Measurements from ENCODE around the gene PDE4D.

Gene PDE4D

DNA sequence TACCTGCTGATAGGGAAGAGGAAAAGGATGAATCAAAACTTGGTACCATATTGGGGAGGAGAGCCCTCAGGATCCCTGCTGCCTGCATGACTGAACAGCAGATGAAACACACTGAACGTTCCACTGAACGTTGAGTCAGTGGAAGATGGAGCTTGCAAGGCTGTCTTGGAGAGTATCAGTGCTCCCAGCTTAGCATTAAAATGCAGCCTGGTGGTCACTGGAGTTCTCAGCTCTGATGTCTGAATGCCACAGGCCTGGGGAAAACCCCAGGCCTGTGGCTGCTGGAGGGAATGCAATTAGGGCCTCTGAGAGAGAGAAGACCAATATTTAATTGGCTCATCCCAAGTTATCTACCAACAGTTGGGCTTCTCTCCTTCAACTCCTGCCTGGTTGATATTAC lies 54.5 kb downstream of the PDE4D start:
- DNase-seq (ENCODE audit: low read depth): no peak

DNA sequence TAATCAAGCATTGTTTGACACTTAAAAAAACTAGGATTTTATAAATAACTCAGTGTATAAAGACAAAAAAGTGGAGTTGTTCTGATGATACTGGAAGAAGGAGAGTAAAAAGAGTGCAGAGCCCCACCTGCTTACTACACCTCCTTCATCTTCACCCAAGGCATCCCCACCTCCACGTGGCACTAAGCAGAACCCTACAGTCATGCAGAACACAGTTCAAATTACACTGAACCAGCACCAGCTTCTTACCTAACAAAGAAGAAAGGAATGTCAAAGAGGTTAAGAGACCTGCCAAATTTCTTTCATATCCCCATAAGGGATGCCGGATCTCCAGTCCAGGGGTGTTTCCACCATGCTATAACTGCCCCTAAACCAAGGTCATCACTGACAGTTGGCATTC lies 55.5 kb downstream of the PDE4D start:
- no peak for DNase-seq (ENCODE audit: low read depth)

DNA sequence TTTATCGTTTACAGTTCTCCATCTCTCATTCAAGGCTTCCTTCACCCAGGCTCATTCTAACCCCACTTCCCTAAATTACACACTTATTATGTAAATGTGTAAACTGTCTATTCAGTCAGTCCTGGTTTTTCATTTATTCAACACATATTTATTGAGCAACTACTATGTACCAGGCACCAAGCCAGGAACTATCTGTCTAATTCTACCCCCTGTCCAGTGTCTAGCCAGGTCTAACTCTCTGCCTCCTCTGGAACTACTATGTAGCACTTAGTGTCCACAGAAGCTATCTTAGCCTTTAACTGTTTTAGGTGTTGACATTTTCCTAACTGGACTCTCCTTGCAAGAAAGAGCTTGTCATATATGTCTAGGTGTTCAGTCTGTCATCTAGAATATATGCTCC lies 56.5 kb downstream of the PDE4D start:
- no peak for DNase-seq (ENCODE audit: low read depth)

DNA sequence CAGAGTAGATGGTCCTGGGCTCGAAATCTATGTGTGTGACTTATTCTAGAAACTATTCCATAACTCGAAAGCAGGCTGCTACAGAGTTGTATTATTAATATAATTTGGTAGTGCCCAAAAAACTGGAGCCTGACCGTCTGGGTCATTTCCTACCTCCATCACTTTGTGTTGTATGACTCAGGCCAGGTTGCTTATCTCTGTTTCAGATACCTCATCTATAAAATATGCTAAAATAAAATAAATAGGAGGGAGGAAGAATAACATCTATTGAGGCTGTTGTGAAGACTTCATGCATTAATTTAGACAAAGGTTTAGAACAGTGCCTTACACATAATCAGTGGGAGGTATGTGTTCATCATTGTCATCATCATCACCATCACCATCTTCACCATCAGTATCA lies 57.7 kb downstream of the PDE4D start:
- no peak for DNase-seq (ENCODE audit: low read depth)

DNA sequence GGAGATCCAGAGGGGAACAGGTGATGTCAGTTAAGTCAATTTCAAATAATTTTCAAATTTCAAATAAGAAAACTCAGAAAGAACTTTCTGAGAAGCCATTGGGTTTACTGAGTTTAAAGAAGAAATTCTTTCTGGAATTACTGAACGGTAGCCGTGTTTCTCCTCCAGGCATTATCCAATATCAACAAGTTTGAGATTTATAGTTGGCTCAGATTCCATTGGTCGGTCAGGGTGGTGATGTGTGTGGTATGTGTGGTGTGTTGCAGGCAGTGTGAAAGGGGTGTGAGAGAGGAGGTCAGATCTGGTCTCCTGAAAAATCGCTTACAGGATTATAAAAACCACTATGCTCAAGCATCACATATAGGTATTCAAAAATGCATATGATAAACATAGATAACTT lies 60.1 kb downstream of the PDE4D start:
- no peak for DNase-seq (ENCODE audit: low read depth)

DNA sequence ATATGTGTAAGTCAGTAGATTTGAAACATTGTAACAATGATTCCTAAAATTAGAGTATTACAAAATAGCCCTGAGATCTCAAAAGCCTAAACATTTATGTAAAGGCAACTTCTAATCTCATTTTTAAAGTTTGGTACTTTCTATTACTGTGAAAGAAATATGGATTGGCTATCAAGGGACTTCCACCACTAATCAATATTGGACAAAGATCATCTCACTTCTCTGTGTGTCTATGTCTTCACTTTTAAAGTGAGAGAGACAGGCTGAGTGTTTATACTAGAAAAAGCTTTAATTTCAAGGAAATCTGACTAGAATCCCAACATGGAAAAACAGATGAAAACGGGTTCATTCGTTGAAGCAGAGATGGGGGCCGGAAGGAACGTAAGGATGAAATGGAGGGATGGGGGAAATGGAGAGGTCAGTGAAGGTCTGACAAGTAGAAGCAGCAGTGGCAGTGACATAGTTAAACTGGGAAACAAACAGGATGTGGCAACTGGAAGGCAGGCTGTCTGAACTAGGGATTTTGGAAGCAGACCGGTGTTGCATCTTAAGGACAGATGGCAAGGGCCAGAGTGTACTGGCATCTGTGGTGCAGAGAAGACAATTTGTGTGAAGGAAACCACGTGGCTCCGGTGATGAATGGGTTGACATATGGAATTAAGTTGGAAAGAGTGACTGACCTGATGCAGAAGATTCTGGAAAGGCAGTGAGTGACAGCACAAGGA lies 60.8 kb downstream of the PDE4D start:
- no peak for DNase-seq (ENCODE audit: low read depth)

DNA sequence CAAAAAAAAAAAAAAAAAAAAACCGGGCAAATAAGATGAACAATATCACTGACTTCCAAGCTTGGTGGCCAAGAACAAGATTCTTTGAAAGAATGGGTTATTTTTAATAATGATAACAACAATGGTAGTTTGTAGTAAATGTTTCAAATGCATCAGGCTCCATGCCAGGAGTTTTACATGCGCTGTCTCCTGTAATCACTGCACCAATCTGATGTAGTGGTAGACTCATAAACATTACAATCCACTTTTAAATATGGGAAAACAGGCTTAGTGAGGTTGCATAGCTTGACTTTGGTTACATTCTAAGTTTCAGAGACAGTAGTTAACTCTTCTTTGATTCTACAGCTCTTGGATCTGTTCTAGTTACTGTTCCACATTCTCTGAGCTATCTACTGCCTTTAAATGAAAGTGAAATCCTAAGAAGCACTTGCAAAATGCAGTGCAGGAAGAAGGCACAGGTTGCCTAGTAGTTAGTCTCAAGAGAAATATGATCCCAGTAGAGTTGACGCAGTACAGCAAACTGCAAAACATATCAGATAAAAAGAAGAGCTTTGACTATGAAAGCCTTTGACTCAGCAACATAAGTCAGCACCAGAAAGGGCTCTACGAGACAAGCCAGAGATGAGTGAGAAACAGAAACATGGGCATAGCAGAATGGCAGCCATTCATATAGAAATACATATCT lies 62.1 kb downstream of the PDE4D start:
- no peak for DNase-seq (ENCODE audit: low read depth)

DNA sequence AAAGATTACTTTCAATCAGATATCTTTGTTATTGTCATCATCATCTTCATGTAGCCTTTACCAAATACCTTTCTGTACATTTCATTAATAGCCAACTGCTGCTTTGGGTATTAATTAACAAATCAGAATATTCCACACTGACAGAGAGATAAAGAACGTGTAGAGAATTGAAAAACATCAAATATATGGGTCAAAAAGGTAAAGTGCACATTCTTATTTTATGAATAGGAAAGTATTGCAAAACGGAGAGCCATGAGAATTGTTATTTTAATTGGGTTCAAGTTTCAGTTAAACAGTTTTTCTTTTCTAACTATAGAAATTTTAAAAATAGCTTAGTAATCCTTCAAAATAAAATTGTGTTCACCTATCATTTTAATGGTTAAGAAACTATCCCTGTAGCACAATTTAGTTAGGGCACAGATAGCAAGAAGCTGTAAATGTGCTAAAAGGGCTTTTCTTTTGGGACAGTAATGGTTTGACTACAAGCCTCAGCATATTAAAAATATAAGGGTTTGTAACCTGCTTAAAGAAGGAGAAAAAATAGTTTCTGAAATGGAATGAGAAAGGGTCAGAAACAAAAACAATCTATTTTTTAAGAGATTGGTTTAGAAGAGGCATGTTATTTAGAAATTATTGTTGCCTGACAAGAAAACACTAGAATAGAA lies 62.9 kb downstream of the PDE4D start:
- DNase-seq (ENCODE audit: low read depth): no peak

DNA sequence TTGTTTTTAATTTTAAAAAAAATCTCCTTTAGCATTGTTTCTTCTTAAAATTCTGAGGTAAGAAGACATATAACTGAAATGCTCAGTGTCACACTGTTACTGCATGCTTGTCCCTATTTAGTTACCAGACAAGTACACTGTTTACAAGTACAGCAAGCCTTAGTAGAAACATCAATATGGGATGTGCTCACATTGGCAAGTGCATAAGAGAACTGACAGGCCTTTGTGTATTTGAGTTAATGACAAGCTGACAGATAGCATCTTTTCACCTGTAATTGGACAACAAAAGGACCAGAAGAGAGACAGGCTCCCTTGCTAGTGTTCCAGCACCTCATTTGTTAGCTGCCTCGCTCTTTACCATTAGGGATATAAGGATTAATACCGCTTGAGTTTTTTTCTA lies 63.6 kb downstream of the PDE4D start:
- no peak for DNase-seq (ENCODE audit: low read depth)

DNA sequence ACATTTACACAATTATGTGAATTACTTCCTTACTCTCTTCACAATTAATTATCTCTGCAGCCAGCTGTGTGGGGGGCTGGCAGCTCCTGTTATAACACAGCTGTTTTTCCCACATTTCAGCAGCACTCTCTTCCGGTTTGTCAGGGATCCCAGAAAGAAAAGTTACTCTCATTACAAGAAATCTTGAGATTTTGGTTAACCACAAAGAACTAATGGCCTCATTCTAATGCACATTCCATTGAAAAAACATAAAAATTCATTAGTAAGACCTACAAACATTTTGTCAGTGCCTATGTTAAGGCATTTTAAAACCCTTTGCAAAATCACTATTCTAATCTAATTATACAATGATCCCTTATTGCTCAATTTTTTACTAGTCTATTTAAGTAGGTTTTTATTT lies 64.1 kb downstream of the PDE4D start:
- DNase-seq (ENCODE audit: low read depth): no peak

DNA sequence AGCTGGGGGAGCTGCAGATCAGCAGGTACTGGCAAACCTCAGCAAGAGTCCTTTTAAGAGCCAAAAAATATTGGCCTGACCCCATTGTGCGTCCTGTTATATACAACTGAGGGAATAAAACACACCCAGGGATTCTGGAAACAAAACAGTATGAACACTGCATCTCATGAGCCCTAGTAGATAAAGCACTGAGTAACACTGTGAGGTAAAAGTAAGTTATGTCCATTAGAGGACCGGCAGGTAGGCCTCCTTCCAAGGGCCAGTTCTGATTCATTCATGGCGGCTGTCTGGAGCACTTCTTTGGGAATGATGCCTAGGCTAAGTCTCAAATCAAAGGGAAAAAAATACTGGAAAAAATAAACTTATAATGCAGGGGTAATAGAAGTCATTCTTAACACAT lies 64.9 kb downstream of the PDE4D start:
- no peak for DNase-seq (ENCODE audit: low read depth)

DNA sequence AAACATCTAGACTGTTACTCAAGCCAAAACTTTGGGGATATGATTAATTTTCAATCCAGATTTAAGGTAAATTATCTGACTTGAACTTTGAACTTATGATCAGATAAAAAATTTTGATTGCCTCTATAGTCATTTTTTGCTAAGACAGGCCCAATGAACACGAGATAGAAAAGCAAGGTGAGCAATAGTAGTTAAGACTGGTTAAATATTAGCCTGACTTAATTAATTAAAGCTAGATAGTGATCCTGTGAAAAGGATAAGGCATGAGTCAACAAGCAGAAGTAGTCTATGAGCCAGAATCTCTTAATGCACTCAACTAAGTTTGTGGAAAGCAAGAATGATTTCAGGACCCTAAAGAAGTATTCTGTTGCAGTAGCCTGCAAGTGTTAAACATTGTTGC lies 66.5 kb downstream of the PDE4D start:
- DNase-seq (ENCODE audit: low read depth): no peak

DNA sequence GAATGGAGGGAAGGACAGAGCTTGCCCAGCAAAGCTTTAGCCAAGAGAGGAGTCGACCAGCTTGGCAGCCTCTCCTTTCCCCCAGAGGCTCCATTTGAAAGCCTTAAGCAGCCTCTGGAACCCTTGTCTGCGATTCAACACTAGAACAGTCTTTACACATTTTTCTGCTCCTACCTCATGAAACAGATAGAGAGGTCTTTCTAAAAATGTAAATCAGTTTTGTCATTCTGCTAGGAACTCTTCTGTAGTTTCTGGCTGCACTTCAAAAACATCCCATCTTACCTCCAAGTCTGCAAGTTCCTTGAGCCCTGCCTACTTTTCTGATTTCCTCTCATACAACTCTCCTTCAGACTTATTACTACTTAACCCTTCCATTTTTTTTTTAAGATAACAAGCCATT lies 70.1 kb downstream of the PDE4D start:
- DNase-seq (ENCODE audit: low read depth): no peak

DNA sequence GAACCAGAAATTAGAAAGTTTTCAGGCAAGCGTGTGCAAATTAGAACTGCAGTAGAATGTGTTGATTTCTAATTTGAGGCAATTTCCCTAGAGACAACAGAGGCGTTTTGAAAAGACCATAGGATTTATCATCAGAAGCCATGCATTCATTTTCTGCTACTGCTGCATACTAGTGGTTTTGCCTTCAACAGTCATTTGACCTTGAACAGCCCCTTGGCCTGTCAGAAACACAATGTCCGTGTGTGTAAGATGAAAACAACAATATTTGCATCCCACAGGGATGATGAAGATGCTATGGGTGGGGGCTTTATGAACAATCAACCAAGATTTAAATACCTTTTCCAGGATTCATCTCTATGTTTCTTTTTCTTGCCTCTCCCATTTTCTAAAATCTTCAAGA lies 73.7 kb downstream of the PDE4D start:
- no peak for DNase-seq (ENCODE audit: low read depth)

DNA sequence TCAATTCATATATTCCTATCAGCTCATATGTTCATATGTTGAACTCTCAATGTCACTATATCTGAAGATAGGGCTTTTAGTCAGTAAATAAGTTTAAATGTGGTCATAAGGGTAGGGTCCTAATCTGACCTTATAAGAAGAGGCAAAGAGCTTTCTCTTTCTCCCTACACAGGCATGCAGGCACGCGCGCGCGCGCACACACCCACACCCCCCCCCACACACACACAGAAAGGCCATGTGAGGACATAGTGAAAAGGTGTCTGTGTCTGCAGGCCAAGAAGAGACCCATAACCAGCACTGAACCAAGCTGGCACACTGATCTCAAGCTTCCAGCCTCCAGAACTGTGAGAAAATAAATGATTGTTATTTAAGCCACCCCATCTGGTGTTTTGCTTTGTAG lies 76.0 kb downstream of the PDE4D start:
- DNase-seq (ENCODE audit: low read depth): no peak

DNA sequence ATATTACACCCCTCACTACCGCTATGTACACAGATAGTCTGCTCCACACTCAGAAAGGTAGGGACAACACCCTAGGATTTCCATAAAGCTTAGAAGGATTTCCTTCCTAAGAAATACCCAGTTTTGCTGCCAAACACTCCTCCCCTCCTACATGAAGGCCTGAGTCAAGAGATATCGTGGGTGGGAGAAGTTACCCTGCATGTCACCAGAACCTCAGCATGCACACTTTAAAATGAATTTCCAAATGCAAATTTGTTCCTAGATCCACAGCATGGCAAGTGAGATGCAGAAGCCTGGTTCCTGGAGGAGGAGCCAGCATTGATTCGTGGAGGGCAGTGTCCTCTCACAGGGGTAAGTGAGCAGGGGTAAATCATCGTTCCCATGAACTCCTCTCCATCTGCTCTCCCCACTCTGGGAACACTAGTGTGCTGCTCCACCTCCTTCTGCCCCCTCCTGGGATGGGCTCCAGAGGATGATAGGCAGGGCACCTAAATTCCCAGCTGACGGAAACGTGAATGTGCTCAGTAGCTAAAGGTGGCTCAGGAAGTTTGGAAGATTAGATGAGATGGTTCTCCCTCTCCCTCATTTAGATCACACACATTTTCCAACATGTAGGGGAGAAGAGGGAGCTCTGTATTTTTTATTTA lies 76.7 kb downstream of the PDE4D start:
- no peak for DNase-seq (ENCODE audit: low read depth)

DNA sequence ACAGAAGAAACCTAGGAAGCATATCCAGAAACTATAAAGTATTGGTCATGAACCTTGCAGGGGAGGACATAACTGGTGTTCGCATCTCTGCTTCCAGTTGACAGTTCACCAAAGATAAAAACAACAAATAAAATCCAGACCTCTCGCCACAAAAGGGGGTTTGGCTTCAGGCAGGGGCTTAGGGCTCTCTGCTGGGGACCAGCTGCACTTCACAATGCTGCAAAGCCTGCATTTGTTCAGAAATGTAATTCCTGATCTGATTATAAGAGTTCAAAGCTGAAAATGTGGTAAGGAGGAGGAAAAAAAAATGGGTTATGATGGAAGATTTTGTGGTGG lies 79.0 kb downstream of the PDE4D start:
- no peak for DNase-seq (ENCODE audit: low read depth)

DNA sequence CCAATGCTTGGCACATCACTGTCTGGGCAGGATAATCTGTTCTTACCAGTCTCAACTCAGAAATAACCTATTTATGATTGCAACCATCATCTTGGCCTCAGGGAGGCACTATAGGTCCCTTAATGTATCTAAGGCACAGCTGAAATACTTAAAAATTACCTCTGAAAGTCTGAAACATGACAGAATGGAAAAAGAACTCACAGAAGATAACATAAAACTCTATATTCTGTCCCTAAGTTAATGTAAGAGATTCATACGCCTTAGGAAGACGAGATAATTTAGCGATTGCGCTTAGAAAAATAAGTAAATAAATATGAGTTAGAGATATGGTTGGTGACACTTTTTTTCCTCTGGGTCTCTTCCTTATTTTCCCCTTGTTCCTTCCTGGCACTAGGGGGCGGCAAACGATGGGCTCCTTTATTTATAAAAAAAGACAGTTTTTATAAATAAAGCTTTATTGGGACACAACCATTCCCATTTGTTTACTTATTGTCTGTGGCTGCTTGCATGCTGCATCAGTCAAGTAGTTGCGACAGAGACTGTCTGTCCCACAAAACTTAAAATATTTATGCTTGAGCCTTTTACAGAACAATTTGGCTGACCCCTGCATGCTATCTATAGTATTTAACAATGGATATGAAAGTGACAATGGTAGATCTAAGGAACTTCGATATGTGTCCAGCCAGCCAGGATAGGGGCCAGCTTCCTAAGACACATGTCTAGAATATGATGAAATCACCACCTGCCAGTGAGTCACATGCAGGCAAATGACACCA lies 79.6 kb downstream of the PDE4D start:
- DNase-seq (ENCODE audit: low read depth): no peak

DNA sequence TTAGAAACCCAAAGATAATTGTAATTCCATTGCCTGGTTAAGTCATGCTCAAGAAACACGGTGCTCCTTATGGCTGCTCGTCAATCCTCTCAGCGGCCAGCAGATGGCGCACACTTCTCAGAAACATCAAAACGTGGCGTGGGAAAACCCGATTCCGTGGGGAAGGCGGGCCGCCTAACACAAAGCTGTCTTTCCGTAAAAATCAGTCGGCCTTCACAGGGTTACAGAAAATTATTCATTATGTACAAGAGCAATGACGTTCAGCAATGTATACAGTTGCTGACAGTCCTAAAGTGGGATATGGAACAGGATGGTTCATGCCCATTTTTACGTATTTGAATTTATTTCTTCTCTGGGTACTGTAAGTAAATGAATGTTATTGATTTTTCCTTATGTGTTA lies 83.5 kb downstream of the PDE4D start:
- DNase-seq (ENCODE audit: low read depth): no peak

DNA sequence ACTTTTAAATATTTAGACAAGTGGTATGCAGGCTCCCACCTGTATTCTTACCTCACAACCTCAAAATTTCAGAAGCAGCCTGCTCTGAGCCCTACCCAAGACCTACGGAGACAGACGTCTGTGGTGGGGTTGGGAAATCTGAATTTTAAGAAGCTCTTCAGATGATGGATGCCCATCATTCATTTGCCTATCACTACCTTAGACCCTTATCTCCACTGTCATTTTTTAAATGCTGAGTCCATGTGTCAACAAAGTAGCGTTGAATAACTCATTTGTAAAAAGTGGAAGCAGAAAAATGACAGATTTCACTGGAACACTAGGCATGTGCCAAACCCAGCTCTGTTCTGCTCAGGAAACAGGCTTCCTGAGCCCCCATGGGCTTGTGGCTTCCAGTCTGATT lies 85.7 kb downstream of the PDE4D start:
- no peak for DNase-seq (ENCODE audit: low read depth)

DNA sequence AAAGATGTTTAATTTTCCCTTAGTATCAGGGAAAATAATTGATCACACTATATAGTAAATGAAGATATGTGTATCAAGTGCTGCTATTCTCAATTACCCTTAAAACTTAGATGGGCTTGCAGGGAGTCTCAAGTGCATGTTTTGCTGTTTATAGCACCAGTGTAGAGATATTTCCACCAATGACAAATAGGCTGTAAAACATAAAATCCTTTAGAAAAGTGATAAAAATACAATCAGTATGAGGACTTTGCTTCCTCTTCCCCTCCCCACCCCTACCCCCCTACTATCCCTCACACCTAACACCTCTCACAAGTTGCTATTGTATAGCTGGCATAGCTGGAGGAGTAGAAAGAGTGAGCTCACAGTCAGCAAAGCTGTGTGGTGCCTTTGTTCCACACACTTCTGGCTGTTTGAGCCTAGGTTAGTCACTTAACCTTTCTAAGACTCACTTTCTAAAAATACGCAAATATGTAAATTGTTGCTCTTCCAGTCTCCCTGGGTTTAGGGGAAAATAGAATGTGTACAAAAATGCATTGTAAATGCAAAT lies 93.1 kb downstream of the PDE4D start:
- no peak for DNase-seq (ENCODE audit: low read depth)
